CD14-positive monocyte (primary cell): ENCODE results near the gene YTHDF1. TPM values are rescaled to one million over a fixed set of nuclear protein-coding genes. Genes with fewer than 3 reads are reported as not detected.

Source experiments
- DNase-seq, 3 donors: peaks; one replicate each; pipeline ENCODE4 v3.0.0-alpha.2; 2011 to 2022
- H2AFZ ChIP-seq: 2 replicates; pipeline ENCODE4 v1.6.0; 2012; ENCODE audit warnings: mild to moderate bottlenecking, low read depth, low read length, inconsistent platforms; ENCODE audit not compliant: insufficient read depth, poor library complexity, severe bottlenecking
- H3K27ac ChIP-seq, 2 donors: 1 replicate in 1 of 2; 2 replicates in 1 of 2; pipeline ENCODE4 v1.5.1; 2012 to 2013; ENCODE audit warnings: low read length in 2 of 2, control low read depth in 1 of 2, inconsistent platforms in 1 of 2, low read depth in 1 of 2, mild to moderate bottlenecking in 1 of 2
- H3K27me3 ChIP-seq, 2 donors: one replicate each; pipeline versions ENCODE4 v1.6.0 to v1.6.1; 2011 to 2013; ENCODE audit warnings: low read length in 2 of 2; ENCODE audit not compliant: control insufficient read depth in 2 of 2, insufficient read depth in 2 of 2
- H3K36me3 ChIP-seq, 2 donors: replicated peaks in 1 of 2; 1 replicate in 1 of 2; 2 replicates in 1 of 2; pipeline versions ENCODE4 v1.5.1 to v1.6.1; 2012 to 2013; ENCODE audit warnings: low read length in 2 of 2, control low read depth in 1 of 2, inconsistent platforms in 1 of 2, mild to moderate bottlenecking in 1 of 2; ENCODE audit not compliant: insufficient read depth in 2 of 2, control insufficient read depth in 1 of 2
- H3K4me1 ChIP-seq, 2 donors: 1 replicate in 1 of 2; 2 replicates in 1 of 2; pipeline versions ENCODE4 v1.5.1 to v1.6.1; 2012 to 2013; ENCODE audit warnings: low read length in 2 of 2, control low read depth in 1 of 2, inconsistent platforms in 1 of 2, mild to moderate bottlenecking in 1 of 2, moderate library complexity in 1 of 2; ENCODE audit not compliant: insufficient read depth in 2 of 2, control insufficient read depth in 1 of 2
- H3K4me2 ChIP-seq: replicated peaks from 2 replicates; pipeline ENCODE3; 2012; ENCODE audit warnings: low read length, moderate library complexity, mild to moderate bottlenecking; ENCODE audit not compliant: poor library complexity, severe bottlenecking; ENCODE audit errors: extremely low read depth
- H3K4me3 ChIP-seq, 3 experiments: fragments of 200-600 bp in 1 of 3; sonication (generic) in 1 of 3; replicated peaks in 1 of 3; 1 replicate in 2 of 3; 2 replicates in 1 of 3; pipeline ENCODE4 v1.5.1; 2011 to 2013; ENCODE audit warnings: low read length in 3 of 3, mild to moderate bottlenecking in 3 of 3, control low read depth in 2 of 3, low read depth in 2 of 3, inconsistent platforms in 1 of 3, moderate library complexity in 1 of 3
- H3K79me2 ChIP-seq: 2 replicates; pipeline ENCODE4 v1.6.0; 2012; ENCODE audit warnings: mild to moderate bottlenecking, control low read depth, inconsistent platforms, low read length, moderate library complexity; ENCODE audit not compliant: insufficient read depth
- H3K9ac ChIP-seq: 2 replicates; pipeline ENCODE4 v1.6.0; 2017; ENCODE audit warnings: low read length, mild to moderate bottlenecking; ENCODE audit not compliant: insufficient read depth, poor library complexity, severe bottlenecking
- H3K9me3 ChIP-seq, 2 donors: replicated peaks in 1 of 2; 1 replicate in 1 of 2; 2 replicates in 1 of 2; pipeline versions ENCODE4 v1.5.1 to v1.6.1; 2012 to 2013; ENCODE audit warnings: low read length in 2 of 2, control low read depth in 1 of 2; ENCODE audit not compliant: control insufficient read depth in 1 of 2, insufficient read depth in 1 of 2
- H4K20me1 ChIP-seq: 2 replicates; pipeline ENCODE4 v1.6.0; 2012; ENCODE audit warnings: mild to moderate bottlenecking, low read length, control low read depth, moderate library complexity; ENCODE audit not compliant: insufficient read depth
- H3K27ac Mint-ChIP-seq, 7 donors: one replicate each; pipeline ENCODE4 v1.8.0; 2020; ENCODE audit warnings: mild to moderate bottlenecking in 7 of 7, mixed read lengths in 7 of 7, moderate library complexity in 6 of 7, inconsistent platforms in 2 of 7
- H3K27me3 Mint-ChIP-seq, 3 donors: one replicate each; pipeline ENCODE4 v1.8.0; 2021 to 2022; ENCODE audit warnings: low read depth in 3 of 3, mild to moderate bottlenecking in 3 of 3, mixed read lengths in 3 of 3, moderate library complexity in 3 of 3, inconsistent platforms in 1 of 3
- H3K36me3 Mint-ChIP-seq, 2 donors: one replicate each; pipeline ENCODE4 v1.8.0; 2020; ENCODE audit warnings: mixed read lengths in 2 of 2, inconsistent platforms in 1 of 2, mild to moderate bottlenecking in 1 of 2
- H3K4me1 Mint-ChIP-seq: one replicate; pipeline ENCODE4 v1.8.0; 2020; ENCODE audit warnings: mild to moderate bottlenecking, mixed read lengths
- H3K4me3 Mint-ChIP-seq, 2 donors: one replicate each; pipeline ENCODE4 v1.8.0; 2020; ENCODE audit warnings: mild to moderate bottlenecking in 2 of 2, mixed read lengths in 2 of 2, moderate library complexity in 1 of 2
- H3K9me3 Mint-ChIP-seq, 7 donors: one replicate each; pipeline ENCODE4 v1.8.0; 2020 to 2022; ENCODE audit warnings: mixed read lengths in 7 of 7, mild to moderate bottlenecking in 6 of 7, moderate library complexity in 6 of 7, inconsistent platforms in 2 of 7
- WGBS: methylation state at CpG from one replicate; pipeline ENCODE4 v1.1.5; 2013; ENCODE audit warnings: missing lambda C conversion rate; ENCODE audit not compliant: insufficient coverage; 5-methylcytosine and 5-hydroxymethylcytosine counted together
- intact Hi-C, 2 donors: fragments of 100-400 bp; cut with micrococcal nuclease; formaldehyde crosslinking; loops; one replicate each; pipeline versions ENCODE4 v1.15.0 to v1.15.1; 2023
- polyA plus RNA-seq, 3 donors: library from polyadenylated mRNA; depleted of rRNA in 1 of 3; unstranded in 2 of 3; stranded (reverse) in 1 of 3; fragments of 300-500 nt in 2 of 3; fragments of >200 nt in 1 of 3; fragmentation: Illumina TruSeq in 2 of 3; gene quantifications; 1 replicate in 2 of 3; 2 replicates in 1 of 3; pipeline ENCODE4 v1.2.3, GENCODE V29; 2012 to 2021
- TF ChIP-seq, protein P1 (sequence below): fragments of 200-600 bp; IDR thresholded peaks from one replicate; pipeline ENCODE4 v1.8.0; 2022; ENCODE audit warnings: antibody characterized with exemption, mild to moderate bottlenecking

YTHDF1 gene
- polyA plus RNA-seq, 3 donors: 18.0 to 33.4 (median 25.9) TPM

DNA sequence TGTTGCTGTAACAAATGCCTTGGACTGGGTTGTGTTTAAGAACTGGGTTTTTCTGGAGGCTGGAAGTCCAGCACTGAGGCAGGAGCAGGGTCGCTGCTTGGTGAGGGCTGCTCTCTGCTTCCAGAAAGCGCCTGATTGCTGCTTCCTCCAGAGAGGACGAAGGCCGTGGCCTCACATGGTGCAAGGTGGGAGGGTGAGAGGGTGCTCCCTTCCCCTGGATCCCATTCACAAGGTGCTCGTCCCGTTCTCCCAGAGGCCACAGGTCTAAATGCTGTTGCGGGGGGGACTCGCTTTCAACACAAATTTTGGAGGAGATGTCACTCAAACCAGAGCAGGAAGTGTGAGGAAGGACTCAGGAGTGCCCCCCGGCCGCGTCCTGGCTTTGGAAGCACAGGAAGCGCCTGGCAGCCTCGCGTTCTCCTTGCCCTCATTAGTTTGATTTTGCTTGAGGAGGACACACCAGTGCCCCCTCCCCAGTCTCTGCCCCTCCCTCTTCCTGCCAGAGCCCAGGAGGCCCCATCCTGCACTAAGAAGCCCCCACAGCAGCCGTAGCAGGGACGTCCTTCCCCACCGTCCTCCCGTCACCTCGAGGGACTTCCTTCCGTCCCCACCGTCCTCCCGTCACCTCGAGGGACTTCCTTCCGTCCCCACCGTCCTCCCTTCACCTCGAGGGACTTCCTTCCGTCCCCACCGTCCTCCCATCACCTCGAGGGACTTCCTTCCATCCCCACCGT, 46.0 kb upstream of the YTHDF1 start:
- Mint-ChIP-seq H3K27ac (no peak overlapping the region), H3K4me1 (no peaks in the 10 kb centered on the region), H3K27me3 (peaks cover 27 to 39% (median 32%) of the 10 kb centered on the region in 3 donors), H3K9me3 (peaks cover 0 to 2% (median 0%) of the 10 kb centered on the region in 7 donors), H3K4me3 (peak overlapping the region; percentile 24 to 41), H3K36me3 (no peaks in the 10 kb centered on the region)
- H3K4me2 ChIP-seq: no peak overlapping the region
- no peaks in the 10 kb centered on the region for H3K36me3 ChIP-seq
- peaks cover 0 to 10% of the 10 kb centered on the region in 2 donors for H3K27me3 ChIP-seq
- intact Hi-C loops: no loop called here
- TF ChIP-seq, protein P1, sequence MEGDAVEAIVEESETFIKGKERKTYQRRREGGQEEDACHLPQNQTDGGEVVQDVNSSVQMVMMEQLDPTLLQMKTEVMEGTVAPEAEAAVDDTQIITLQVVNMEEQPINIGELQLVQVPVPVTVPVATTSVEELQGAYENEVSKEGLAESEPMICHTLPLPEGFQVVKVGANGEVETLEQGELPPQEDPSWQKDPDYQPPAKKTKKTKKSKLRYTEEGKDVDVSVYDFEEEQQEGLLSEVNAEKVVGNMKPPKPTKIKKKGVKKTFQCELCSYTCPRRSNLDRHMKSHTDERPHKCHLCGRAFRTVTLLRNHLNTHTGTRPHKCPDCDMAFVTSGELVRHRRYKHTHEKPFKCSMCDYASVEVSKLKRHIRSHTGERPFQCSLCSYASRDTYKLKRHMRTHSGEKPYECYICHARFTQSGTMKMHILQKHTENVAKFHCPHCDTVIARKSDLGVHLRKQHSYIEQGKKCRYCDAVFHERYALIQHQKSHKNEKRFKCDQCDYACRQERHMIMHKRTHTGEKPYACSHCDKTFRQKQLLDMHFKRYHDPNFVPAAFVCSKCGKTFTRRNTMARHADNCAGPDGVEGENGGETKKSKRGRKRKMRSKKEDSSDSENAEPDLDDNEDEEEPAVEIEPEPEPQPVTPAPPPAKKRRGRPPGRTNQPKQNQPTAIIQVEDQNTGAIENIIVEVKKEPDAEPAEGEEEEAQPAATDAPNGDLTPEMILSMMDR: no peak
- H4K20me1 ChIP-seq: no peaks in the 10 kb centered on the region
- DNase-seq: no peak
- H3K9ac ChIP-seq: no peak overlapping the region
- no peaks in the 10 kb centered on the region for H3K79me2 ChIP-seq
- no peaks in the 10 kb centered on the region for H3K4me1 ChIP-seq
- no peak overlapping the region for H2AFZ ChIP-seq
- WGBS: 4% methylated on average over 22 of the region's 30 CpGs
- no peak overlapping the region for H3K27ac ChIP-seq
- no peak overlapping the region for H3K4me3 ChIP-seq
- no peaks in the 10 kb centered on the region for H3K9me3 ChIP-seq

DNA sequence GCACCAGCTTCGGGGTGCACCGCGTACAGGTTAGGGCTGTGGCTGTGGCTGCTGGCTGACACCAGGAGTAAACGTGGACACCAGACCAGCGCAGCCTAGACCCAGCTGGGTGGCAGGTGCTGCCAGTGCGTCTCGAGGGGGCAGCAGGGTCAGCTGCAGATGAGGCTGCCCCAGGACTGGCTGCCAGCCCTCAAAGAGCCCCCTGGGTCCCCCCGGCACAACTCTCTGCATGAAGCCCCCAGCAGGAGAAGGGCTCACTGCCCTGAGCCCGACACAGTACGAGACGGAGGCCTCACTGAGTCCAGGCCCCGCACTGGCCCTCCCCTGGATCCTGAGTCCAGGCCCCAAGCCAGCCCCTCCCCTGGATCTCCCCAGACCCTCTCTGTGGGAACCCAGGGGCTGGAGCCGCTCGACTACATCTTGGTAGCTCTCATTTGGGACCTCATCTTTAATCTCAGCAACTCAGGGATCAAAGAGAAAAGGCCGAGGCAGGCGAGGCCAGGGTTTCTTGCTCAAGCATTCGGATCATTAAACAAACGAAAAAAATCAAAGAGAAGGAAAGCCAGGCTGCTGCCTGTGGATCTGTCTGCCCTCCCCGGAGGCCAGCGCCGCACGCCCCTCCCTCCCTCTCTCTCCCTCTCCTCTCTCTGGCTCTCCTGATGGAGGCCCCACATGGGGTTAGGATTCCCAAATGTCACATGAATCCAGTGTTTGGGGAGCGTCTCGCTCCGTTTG, 45.3 kb upstream of the YTHDF1 start:
- Mint-ChIP-seq H3K4me1 (no peaks in the 10 kb centered on the region), H3K36me3 (no peaks in the 10 kb centered on the region), H3K27me3 (peaks cover 33 to 46% (median 39%) of the 10 kb centered on the region in 3 donors), H3K4me3 (no peak overlapping the region), H3K9me3 (peaks cover 0 to 2% (median 0%) of the 10 kb centered on the region in 7 donors), H3K27ac (no peak overlapping the region)
- Histone ChIP-seq H3K9ac (no peak overlapping the region), H4K20me1 (no peaks in the 10 kb centered on the region), H3K27me3 (peaks cover 0 to 15% of the 10 kb centered on the region in 2 donors), H3K4me2 (no peak overlapping the region), H3K9me3 (no peaks in the 10 kb centered on the region), H2AFZ (no peak overlapping the region), H3K36me3 (no peaks in the 10 kb centered on the region), H3K4me3 (no peak overlapping the region), H3K79me2 (no peaks in the 10 kb centered on the region), H3K4me1 (no peaks in the 10 kb centered on the region), H3K27ac (no peak overlapping the region)
- intact Hi-C loops: no loop called here
- WGBS: 72% methylated on average over 21 of the region's 25 CpGs
- no peak for DNase-seq
- TF ChIP-seq, protein P1: no peak
